GM18907 (cell line): ENCODE results near the gene TTL.
"Not testable (repeated sequence)": the region's sequence is repeated elsewhere in the genome, so short reads cannot be mapped to it uniquely, and the experiment has no call there.

Source experiments
- ATAC-seq: cut with Tn5 transposase; IDR thresholded peaks from one replicate; pipeline ENCODE4 v1.9.1; 2021; ENCODE audit warnings: mild to moderate bottlenecking, moderate library complexity; ENCODE audit not compliant: unreplicated experiment

TTL gene

GRCh38 chr2:112481528-112482233 is at the start of gene TTL:
TTL (plus strand) TSS chr2:112482156; CDS start chr2:112482345, 189 bp downstream.
- peak; percentile 59 for ATAC-seq

- not testable (repeated sequence) for ATAC-seq
Observed at GRCh38 chr2:112432390-112432734, 49.6 kb upstream of the TTL start.

- ATAC-seq, result peak; percentile 51
Observed at GRCh38 chr2:112432735-112433479, 49.0 kb upstream of the TTL start.

GRCh38 chr2:112433480-112433879 is 48.5 kb upstream of the TTL start, which contains the start of gene RGPD8:
RGPD8 (minus strand) TSS chr2:112433645; CDS start chr2:112433453, 192 bp downstream.
- peak; percentile 96 for ATAC-seq

- ATAC-seq, result no peak
Observed at GRCh38 chr2:112433932-112434730, 47.8 kb upstream of the TTL start.

- not testable (repeated sequence) for ATAC-seq
Observed at GRCh38 chr2:112434890-112435715, 46.9 kb upstream of the TTL start.

- ATAC-seq, result not testable (repeated sequence)
Observed at GRCh38 chr2:112435716-112436431, 46.1 kb upstream of the TTL start.

GRCh38 chr2:112436993-112437392 is 45.0 kb upstream of the TTL start:
- not testable (repeated sequence) for ATAC-seq

- ATAC-seq, result not testable (repeated sequence)
Observed at GRCh38 chr2:112437405-112437831, 44.5 kb upstream of the TTL start.

GRCh38 chr2:112438603-112439261 is 43.2 kb upstream of the TTL start:
- ATAC-seq, result not testable (repeated sequence)

- ATAC-seq, result not testable (repeated sequence)
Observed at GRCh38 chr2:112444256-112444655, 37.7 kb upstream of the TTL start.

- ATAC-seq, result no peak
Observed at GRCh38 chr2:112449854-112450253, 32.1 kb upstream of the TTL start.

GRCh38 chr2:112451317-112451716 is 30.6 kb upstream of the TTL start:
- ATAC-seq, result no peak

GRCh38 chr2:112454586-112454985 is 27.4 kb upstream of the TTL start:
- ATAC-seq, result no peak

- ATAC-seq, result no peak
Observed at GRCh38 chr2:112459372-112459771, 22.6 kb upstream of the TTL start.

GRCh38 chr2:112462178-112462577 is 19.8 kb upstream of the TTL start:
- ATAC-seq, result no peak

GRCh38 chr2:112463256-112463655 is 18.7 kb upstream of the TTL start:
- ATAC-seq, result no peak

- ATAC-seq, result no peak
Observed at GRCh38 chr2:112465382-112465781, 16.6 kb upstream of the TTL start.

- ATAC-seq, result no peak
Observed at GRCh38 chr2:112472547-112473263, 9.3 kb upstream of the TTL start.
